ENCODE data around the gene PGM5.

PGM5 gene

GRCh38 chr9:68500457-68501381 lies 144.3 kb downstream of the PGM5 start:
- no peak for DNase-seq

DNA sequence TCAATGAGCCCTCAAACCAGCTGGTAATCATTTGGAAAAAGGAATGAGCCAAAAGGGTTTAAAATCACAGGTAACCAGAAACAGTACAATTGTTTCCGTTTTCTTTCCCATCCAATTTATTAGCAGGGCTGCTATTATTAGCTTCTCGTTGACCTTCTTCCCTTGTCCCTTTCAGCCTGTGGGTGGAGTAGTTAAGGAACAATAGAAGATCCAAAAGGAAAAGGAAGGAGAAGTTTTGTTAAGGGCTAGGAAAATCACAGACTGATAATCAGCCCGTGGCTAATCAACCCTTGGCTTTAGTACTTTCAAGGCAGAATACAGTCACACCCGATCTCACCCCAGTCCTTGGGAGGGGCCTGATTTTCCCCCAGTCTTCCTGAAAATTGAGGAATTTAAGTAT lies 145.9 kb downstream of the PGM5 start:
- DNase-seq = no peak

- DNase-seq = no peak
Measured at GRCh38 chr9:68505681-68506409, 149.4 kb downstream of the PGM5 start.

- DNase-seq = no peak
Measured at GRCh38 chr9:68506551-68506950, 150.1 kb downstream of the PGM5 start.

DNA sequence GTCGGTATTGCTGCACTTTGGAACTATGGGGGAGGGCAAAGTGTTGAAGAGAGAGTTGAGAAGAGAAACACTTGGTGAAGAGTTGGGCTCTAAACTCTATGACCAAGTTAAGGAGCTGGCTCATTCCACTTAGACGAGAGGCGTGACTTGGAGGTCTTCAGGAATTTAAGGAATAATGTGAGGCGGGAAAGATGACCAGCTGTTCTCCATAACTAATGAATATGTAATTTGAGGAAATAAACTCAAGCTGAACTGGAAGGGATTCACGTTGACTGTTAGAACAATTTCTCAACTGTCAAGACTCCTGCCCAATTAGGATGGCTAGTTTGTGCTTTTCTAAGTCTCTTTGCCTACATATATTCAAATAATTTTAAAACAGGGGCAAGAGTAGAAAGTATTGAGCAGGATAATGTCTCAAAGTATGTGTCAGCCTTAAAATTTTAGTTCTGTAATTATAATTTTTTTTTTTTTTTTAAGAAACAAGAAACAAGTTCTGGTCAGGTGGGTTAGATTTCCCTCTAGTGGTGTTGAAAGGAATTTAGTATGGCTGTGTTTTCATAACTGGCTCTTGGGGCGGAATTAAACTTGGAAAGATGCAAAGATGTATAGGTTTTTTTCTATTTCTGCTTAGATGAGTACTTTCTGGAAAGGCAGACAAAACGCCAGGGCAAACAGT lies 150.9 kb downstream of the PGM5 start:
- DNase-seq = no peak

GRCh38 chr9:68507806-68508145 lies 151.4 kb downstream of the PGM5 start:
- DNase-seq = no peak

GRCh38 chr9:68508547-68508946 lies 152.1 kb downstream of the PGM5 start:
- DNase-seq = no peak

- DNase-seq = no peak
Measured at GRCh38 chr9:68509689-68510088, 153.3 kb downstream of the PGM5 start.

- DNase-seq = no peak
Measured at GRCh38 chr9:68513385-68513784, 157.0 kb downstream of the PGM5 start.

DNA sequence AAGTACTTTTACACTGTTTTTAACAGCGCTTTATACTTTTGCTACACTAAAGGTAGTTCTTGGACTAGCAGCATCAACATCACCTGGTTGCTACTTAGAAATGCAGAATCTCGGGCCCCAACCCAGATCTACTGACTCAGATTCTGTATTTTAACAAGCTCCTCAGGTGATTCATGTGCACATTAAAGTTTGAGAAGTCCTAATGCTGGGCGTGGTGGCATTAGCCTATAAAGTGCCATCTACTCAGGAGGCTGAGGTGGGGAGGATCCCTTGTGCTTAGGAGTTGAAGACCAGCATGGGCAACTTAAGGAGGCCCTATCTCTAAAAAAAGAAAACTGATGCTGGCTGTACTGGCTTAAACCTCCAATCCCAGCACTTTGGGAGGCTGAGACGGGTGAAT lies 157.6 kb downstream of the PGM5 start:
- no peak for DNase-seq

GRCh38 chr9:68515326-68516017 lies 159.1 kb downstream of the PGM5 start:
- no peak for DNase-seq

DNA sequence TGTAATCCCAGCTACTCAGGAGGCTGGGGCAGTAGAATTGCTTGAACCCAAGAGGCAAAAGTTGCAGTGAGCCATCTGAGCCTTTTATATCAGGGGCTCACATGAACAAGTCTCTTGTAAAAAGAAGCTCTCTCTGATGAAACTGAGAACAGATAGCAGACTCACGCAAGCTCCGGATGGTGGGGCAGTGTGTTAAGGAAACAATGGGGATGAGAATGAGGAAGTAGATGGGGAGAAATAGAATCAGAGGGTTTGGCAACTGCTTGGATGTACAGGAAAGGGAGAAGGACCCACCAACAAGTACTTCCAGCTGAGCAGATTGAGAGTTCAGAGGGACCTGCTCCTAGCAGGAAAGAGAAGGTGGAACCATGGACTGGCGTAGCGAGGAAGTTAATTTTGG lies 165.7 kb downstream of the PGM5 start:
- DNase-seq = no peak

GRCh38 chr9:68522954-68523353 lies 166.5 kb downstream of the PGM5 start:
- no peak for DNase-seq

DNA sequence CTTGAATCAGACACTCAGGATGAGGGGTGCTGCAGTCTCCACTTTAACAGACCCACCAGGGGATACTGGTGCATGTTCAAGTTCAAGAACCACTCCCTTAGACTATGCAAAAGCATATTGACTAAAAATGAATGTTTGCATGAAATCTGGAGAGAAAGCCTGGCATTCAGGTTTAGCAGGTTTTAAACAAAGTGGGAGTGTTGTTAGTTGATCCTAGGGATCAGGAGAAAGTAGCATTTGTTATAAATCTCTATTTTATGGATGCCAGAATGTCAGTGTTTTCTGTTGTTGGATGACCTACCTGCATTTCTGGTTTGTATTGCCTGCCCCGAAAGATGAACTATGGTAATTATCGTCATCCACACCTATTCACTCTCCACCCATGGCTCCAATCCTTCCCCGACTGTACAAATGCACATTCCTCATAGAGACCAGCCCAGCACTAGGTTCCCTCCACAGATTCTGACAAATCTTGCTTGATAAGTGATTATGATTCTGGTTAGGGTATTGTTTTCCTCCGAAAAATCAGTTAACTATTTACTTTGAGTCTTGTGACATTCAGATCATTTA lies 167.0 kb downstream of the PGM5 start:
- DNase-seq = no peak

- DNase-seq = no peak
Measured at GRCh38 chr9:68530618-68531017, 174.2 kb downstream of the PGM5 start.

- DNase-seq = no peak
Measured at GRCh38 chr9:68532131-68532530, 175.7 kb downstream of the PGM5 start.

DNA sequence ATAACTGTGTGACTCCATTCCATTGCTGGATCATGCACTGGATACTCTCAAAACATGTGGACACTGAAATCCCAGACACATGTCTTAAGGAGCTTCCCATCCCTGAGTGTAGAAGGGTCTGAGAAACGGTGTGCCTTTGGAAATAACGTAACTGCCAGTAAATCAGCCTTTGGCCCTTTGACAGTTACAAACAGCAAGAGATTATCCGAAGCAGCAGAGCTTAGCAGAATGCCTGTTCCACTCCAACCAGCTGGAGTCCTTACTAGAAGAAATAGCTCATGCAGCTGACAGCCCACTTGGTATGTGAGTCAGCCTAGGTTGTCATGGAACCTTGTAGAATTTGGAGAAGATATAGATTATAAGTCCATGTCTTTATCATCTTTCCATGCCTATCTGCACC lies 177.3 kb downstream of the PGM5 start:
- DNase-seq = no peak

- DNase-seq = no peak
Measured at GRCh38 chr9:68536876-68537615, 180.6 kb downstream of the PGM5 start.

DNA sequence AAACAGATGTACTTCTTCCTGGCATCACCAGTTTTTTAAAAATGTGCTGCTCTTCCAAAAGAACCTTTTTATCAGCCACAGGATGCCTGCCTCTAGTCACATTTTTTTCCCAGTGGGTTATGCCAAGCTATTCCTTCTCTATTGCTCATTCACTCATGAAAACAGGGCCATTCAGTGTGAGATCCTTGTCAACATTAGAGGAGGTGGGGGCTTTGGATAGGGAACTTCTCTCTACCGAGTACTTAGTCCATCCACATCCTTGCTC lies 181.1 kb downstream of the PGM5 start:
- no peak for DNase-seq

DNA sequence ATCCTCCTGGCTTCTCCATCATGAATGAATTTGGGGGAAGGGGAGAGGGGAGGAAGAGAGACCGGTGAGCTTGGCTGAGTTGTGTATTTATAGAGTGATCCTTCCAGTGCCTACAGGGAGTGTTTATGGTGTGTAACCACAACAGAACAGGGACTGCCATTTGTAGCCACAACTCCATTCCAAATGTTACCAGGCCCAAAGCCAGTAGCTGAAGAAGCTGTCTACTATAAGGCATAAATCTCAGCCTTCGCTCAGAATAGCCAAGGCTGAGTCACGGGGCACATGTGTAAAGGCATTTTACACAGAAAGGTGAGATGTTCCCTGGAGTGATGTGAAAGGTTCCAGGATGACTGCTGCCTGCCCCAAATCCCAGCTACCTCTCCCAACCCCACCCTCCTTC lies 181.8 kb downstream of the PGM5 start:
- no peak for DNase-seq

DNA sequence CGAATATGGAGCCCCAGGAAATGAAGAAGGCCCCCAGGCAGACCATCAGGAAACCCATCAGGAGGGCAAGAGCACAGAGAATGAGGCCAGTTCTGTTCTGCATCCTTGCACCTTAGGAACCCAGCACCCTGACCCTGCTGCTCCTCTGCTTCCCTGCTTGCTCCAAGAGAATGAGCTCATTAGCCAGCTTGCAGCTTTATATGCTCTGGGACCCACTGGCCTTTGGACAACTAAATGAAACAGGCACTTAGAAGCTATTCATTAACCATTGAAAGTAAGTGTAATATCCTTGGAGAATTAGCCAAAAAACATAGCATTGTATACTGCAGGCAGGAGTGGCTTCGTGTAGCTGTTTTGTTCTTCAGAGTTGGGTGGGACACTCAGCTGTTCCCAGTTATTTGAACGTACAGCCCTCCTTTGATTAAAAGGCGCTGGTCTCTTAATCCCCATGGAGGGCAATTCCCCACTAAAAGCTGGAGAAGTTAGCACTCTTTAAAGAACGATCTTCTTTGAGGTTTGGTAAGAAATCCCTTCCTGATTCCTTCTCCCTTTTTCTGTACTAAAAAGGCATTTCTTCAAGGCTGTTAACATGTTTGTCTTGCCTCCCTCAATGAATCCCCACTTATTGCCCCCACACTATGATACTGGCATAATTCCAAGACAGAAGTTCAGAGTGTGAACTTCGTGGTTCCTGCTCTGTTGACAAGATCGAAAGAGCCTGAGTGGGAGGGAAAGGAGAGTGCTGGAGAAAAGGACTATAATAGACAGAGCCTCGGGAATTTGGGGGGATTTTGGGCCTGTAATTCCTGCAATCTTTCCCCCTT lies 184.5 kb downstream of the PGM5 start, which contains the start of gene TMEM252:
Gene TMEM252 (minus strand): TSS at position 172 of the 824 bp plus-strand sequence. CDS start 69 bp downstream, at position 103.
- no peak for DNase-seq

All from CD4-positive, alpha-beta T cell treated with Interleukin-12 subunit alpha and Interleukin-12 subunit beta, for 1 hour (primary cell).